HepG2 (cell line): ENCODE measurements around the gene MICOS13. TPM values are rescaled to one million over a fixed set of nuclear protein-coding genes. Genes with fewer than 3 reads are reported as not detected.

Source experiments
- CC2D1A ChIP-seq: sonication (generic); formaldehyde crosslinking; IDR thresholded peaks from 2 replicates; pipeline ENCODE4 v1.8.1; 2023; ENCODE audit warnings: mild to moderate bottlenecking, missing genetic modification reagents
- CTCF ChIP-seq: sonication (generic); formaldehyde crosslinking; IDR thresholded peaks from 2 replicates; pipeline ENCODE4 v1.5.0; 2020; ENCODE audit warnings: mild to moderate bottlenecking, missing genetic modification reagents, moderate library complexity
- ETV5 ChIP-seq: IDR thresholded peaks from 2 replicates; pipeline ENCODE4 v1.6.1; 2018; ENCODE audit warnings: missing biosample characterization, missing genetic modification reagents, inconsistent platforms, borderline replicate concordance
- GABPB1 ChIP-seq: IDR thresholded peaks from 2 replicates; pipeline ENCODE4 v1.6.1; 2016; ENCODE audit warnings: mild to moderate bottlenecking, missing genetic modification reagents, moderate library complexity, missing compliant biosample characterization
- HMG20A ChIP-seq: IDR thresholded peaks from 2 replicates; pipeline ENCODE4 v1.6.1; 2016; ENCODE audit warnings: borderline replicate concordance
- HNF1A ChIP-seq, 2 experiments: sonication (generic) in 1 of 2; formaldehyde crosslinking in 1 of 2; IDR thresholded peaks; 2 replicates each; pipeline versions ENCODE4 v1.4.0 to v1.6.1; 2016 to 2020; ENCODE audit warnings: borderline replicate concordance in 1 of 2, low read depth in 1 of 2, mild to moderate bottlenecking in 1 of 2, missing genetic modification reagents in 1 of 2
- HOXA9 ChIP-seq: sonication (generic); formaldehyde crosslinking; IDR thresholded peaks from 2 replicates; pipeline ENCODE4 v1.8.1; 2022; ENCODE audit warnings: missing genetic modification reagents, mild to moderate bottlenecking, moderate library complexity, borderline replicate concordance
- JUND ChIP-seq: sonication (generic); formaldehyde crosslinking; IDR thresholded peaks from 2 replicates; pipeline ENCODE4 v1.8.0; 2022; ENCODE audit warnings: mild to moderate bottlenecking, missing genetic modification reagents
- KAT8 ChIP-seq: IDR thresholded peaks from 2 replicates; pipeline ENCODE4 v1.6.1; 2016; ENCODE audit warnings: missing genetic modification reagents, missing compliant biosample characterization
- NFE2 ChIP-seq: sonication (generic); formaldehyde crosslinking; IDR thresholded peaks from 2 replicates; pipeline ENCODE4 v1.4.0; 2020; ENCODE audit warnings: missing genetic modification reagents
- PAF1 ChIP-seq: IDR thresholded peaks from 2 replicates; pipeline ENCODE4 v1.6.1; 2016; ENCODE audit warnings: missing genetic modification reagents, missing compliant biosample characterization
- POLR2AphosphoS5 ChIP-seq: IDR thresholded peaks from 2 replicates; pipeline ENCODE4 v1.6.1; 2012; ENCODE audit warnings: low read depth, low read length
- PTBP1 ChIP-seq: fragments of 200-400 bp; formaldehyde crosslinking; IDR thresholded peaks from 2 replicates; pipeline ENCODE4 v1.6.1; 2018; ENCODE audit warnings: low read length, low read depth; ENCODE audit not compliant: poor library complexity, severe bottlenecking
- SP1 ChIP-seq, 2 experiments: fragments of 450-650 bp in 1 of 2; sonication (generic) in 1 of 2; formaldehyde crosslinking in 1 of 2; IDR thresholded peaks; 2 replicates each; pipeline versions ENCODE4 v1.4.0 to v1.6.1; 2016 to 2020; ENCODE audit warnings: missing genetic modification reagents in 1 of 2
- SP2 ChIP-seq: sonication (generic); formaldehyde crosslinking; IDR thresholded peaks from 2 replicates; pipeline ENCODE4 v1.5.1; 2020; ENCODE audit warnings: mild to moderate bottlenecking, missing genetic modification reagents
- U2AF2 ChIP-seq: fragments of 200-400 bp; formaldehyde crosslinking; IDR thresholded peaks from 2 replicates; pipeline ENCODE4 v1.6.1; 2017; ENCODE audit warnings: low read depth, mild to moderate bottlenecking, low read length
- ZIK1 ChIP-seq: sonication (generic); formaldehyde crosslinking; IDR thresholded peaks from 2 replicates; pipeline ENCODE4 v1.5.0; 2020; ENCODE audit warnings: mild to moderate bottlenecking, low read depth, missing genetic modification reagents, borderline replicate concordance
- ZNF138 ChIP-seq: sonication (generic); formaldehyde crosslinking; IDR thresholded peaks from 2 replicates; pipeline ENCODE4 v1.5.0; 2020; ENCODE audit warnings: mild to moderate bottlenecking, low read depth, missing genetic modification reagents
- ZNF343 ChIP-seq: sonication (generic); formaldehyde crosslinking; IDR thresholded peaks from 2 replicates; pipeline ENCODE4 v1.4.0; 2020; ENCODE audit warnings: mild to moderate bottlenecking, missing genetic modification reagents
- ZNF557 ChIP-seq: sonication (generic); formaldehyde crosslinking; IDR thresholded peaks from 2 replicates; pipeline ENCODE4 v1.4.0; 2020; ENCODE audit warnings: missing genetic modification reagents
- ZNF569 ChIP-seq: sonication (generic); formaldehyde crosslinking; IDR thresholded peaks from 2 replicates; pipeline ENCODE4 v1.5.0; 2020; ENCODE audit warnings: mild to moderate bottlenecking, missing genetic modification reagents, moderate library complexity, borderline replicate concordance
- polyA plus RNA-seq, 8 experiments: library from polyadenylated mRNA; depleted of rRNA in 3 of 8; stranded (reverse) in 7 of 8; unstranded in 1 of 8; fragments of >200 nt; fragmentation: Illumina TruSeq in 4 of 8; extraction: Trizol in 4 of 8; gene quantifications; 2 replicates each; pipeline versions ENCODE4 v1.2.1 to v1.2.3, GENCODE V29; 2011 to 2016; ENCODE audit warnings: low read depth in 4 of 8, missing spikeins in 1 of 8, mixed read lengths in 1 of 8; ENCODE audit not compliant: insufficient read depth in 1 of 8
- total RNA-seq, 5 experiments: library from RNA; depleted of rRNA; stranded (reverse); fragments of >200 nt; fragmentation: Illumina TruSeq; extraction: Trizol; gene quantifications; 2 replicates each; pipeline ENCODE4 v1.2.3, GENCODE V29; 2016; ENCODE audit warnings: low read depth in 1 of 5
- TF ChIP-seq, protein P1 (sequence below): sonication (generic); formaldehyde crosslinking; IDR thresholded peaks from 2 replicates; pipeline ENCODE4 v1.4.0; 2020; ENCODE audit warnings: missing genetic modification reagents

Gene MICOS13
- total and polyA plus RNA-seq, 2 of the 13 experiments (the other 11 are each of a cell fraction or from before 2014, with no cell fraction given) = 28.8 to 35.4 TPM

DNA sequence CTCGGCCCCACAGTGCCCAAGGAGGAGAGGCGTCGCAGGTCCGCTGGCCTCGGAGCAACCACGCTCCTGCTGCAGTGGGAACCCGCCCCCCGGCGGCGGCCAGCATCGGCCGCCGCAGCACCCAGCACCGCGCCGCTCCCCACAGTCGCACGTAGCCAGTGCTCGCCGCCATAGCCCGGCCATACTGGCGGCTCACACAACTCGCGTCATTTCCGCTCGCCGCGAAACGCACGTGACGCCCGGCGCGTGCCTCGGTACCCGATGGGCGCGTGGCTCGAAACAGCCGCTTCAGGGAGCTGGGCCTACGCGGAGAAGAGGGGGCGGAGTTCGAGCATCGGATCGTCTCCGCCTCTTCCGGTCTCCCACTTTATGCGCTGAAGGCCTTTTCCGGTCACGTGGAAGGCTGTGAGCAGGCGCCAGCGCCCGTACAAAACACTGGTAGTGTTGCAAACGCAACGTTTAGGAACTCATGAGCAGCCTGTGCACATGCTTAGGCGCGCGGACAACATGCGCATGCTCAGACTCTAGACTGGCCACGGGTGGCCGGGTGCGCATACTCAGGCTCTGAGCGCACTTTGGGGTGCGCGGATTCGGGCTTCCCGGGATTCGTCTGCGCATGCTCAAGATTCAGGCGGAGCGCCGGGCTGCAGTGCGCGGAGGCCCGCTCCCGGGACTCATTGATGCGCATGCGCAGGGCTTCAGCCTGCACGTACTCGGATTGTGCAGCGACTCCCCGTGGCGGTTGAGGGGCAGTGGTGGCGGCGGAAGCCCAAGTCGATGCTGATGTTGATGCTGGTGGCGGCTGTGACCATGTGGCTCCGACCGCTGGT lies 39.9 kb upstream of the MICOS13 start, which contains the start of the genes CATSPERD and LONP1 (continued):
- TF ChIP-seq CTCF (CRISPR knock-in tag) = peak; percentile 97
- peak; percentile 75; the same call in 1 of the 2 replicates for TF ChIP-seq ZNF343 (CRISPR knock-in tag)
- TF ChIP-seq SP1 (IDR thresholded peaks at IDR 0.05) = no peak
- TF ChIP-seq SP1 (CRISPR knock-in tag; IDR thresholded peaks at IDR 0.05) = peak; percentile 85
- TF ChIP-seq CC2D1A (CRISPR knock-in tag) = peak; percentile 72; the same call in 1 of the 2 replicates
- no peak for TF ChIP-seq HNF1A (IDR thresholded peaks at IDR 0.05; ENCODE audit: low read depth)
- peak; percentile 75 for TF ChIP-seq HNF1A (CRISPR knock-in tag; IDR thresholded peaks at IDR 0.05; ENCODE audit: borderline replicate concordance)
- peak; percentile 91 for TF ChIP-seq HOXA9
- peak; percentile 95 for TF ChIP-seq ETV5
- peak; percentile 78 for TF ChIP-seq SP2 (CRISPR knock-in tag)
- 0 out of 2 replicates have a peak, but pooled peaks have one; percentile 65 for TF ChIP-seq U2AF2
- TF ChIP-seq, protein P1, sequence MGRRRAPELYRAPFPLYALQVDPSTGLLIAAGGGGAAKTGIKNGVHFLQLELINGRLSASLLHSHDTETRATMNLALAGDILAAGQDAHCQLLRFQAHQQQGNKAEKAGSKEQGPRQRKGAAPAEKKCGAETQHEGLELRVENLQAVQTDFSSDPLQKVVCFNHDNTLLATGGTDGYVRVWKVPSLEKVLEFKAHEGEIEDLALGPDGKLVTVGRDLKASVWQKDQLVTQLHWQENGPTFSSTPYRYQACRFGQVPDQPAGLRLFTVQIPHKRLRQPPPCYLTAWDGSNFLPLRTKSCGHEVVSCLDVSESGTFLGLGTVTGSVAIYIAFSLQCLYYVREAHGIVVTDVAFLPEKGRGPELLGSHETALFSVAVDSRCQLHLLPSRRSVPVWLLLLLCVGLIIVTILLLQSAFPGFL (CRISPR knock-in tag) = no peak
- no peak; the same call in 1 of the 2 replicates for TF ChIP-seq JUND (CRISPR knock-in tag)
- peak; percentile 97 for TF ChIP-seq GABPB1 (CRISPR knock-in tag)
- TF ChIP-seq HMG20A (CRISPR knock-in tag) = no peak; the same call in 1 of the 2 replicates
- peak; percentile 79; the same call in 1 of the 2 replicates for TF ChIP-seq ZIK1 (CRISPR knock-in tag)
- TF ChIP-seq NFE2 = no peak
- TF ChIP-seq PAF1 (CRISPR knock-in tag) = no peak
- no peak for TF ChIP-seq PTBP1
- TF ChIP-seq ZNF569 (CRISPR knock-in tag) = no peak; the same call in 1 of the 2 replicates
- TF ChIP-seq ZNF138 (CRISPR knock-in tag) = 0 out of 2 replicates have a peak, but pooled peaks have one; percentile 40
- TF ChIP-seq KAT8 = peak; percentile 98
- TF ChIP-seq POLR2AphosphoS5 = peak; percentile 92
- 0 out of 2 replicates have a peak, but pooled peaks have one; percentile 62 for TF ChIP-seq ZNF557
